Peyer's patch (tissue), 4 donors: ENCODE measurements around the gene FAM219A.

Experiments
- CTCF ChIP-seq, 6 experiments: fragments of 450-650 bp in 4 of 6; fragments of 200-600 bp in 2 of 6; sonication (generic) in 1 of 6; IDR thresholded peaks; one replicate each; pipeline ENCODE4 v1.5.1; 2017 to 2019; ENCODE audit warnings: antibody characterized with exemption in 6 of 6, mild to moderate bottlenecking in 3 of 6, moderate library complexity in 1 of 6
- POLR2A ChIP-seq, 2 donors: fragments of 450-650 bp; IDR thresholded peaks; one replicate each; pipeline ENCODE4 v1.5.1; 2017; ENCODE audit warnings: antibody characterized with exemption in 2 of 2, mild to moderate bottlenecking in 2 of 2, moderate library complexity in 2 of 2

GRCh38 chr9:34459941-34460340 lies 1.6 kb upstream of the FAM219A start:
- TF ChIP-seq POLR2A (IDR thresholded peaks at IDR 0.05) (no peak), CTCF (IDR thresholded peaks at IDR 0.05) (no peak)
